Stimulated activated effector memory CD8-positive, alpha-beta T cell treated with anti-CD3 and anti-CD28 coated beads, Interleukin-12 subunit alpha, Interleukin-12 subunit beta, amount 100 ng/mL, for 72 hours (primary cell): ENCODE results near the gene IPO4.

ENCODE experiments used
- ATAC-seq: fragments of 150-1000 bp; cut with Tn5 transposase; 2 replicates; pipeline ENCODE4 v1.10.0; 2021
- DNase-seq, 2 donors: peaks; one replicate each; pipeline ENCODE4 v3.0.0; 2021 to 2022; ENCODE audit warnings: low spot score in 2 of 2
- H3K27ac Mint-ChIP-seq: one replicate; pipeline ENCODE4 v1.8.0; 2022; ENCODE audit warnings: mild to moderate bottlenecking, mixed read lengths
- H3K36me3 Mint-ChIP-seq: one replicate; pipeline ENCODE4 v1.8.0; 2022; ENCODE audit warnings: mild to moderate bottlenecking, mixed read lengths
- H3K4me1 Mint-ChIP-seq: one replicate; pipeline ENCODE4 v1.8.0; 2022; ENCODE audit warnings: mixed read lengths
- H3K4me3 Mint-ChIP-seq: one replicate; pipeline ENCODE4 v1.8.0; 2022; ENCODE audit warnings: mild to moderate bottlenecking, mixed read lengths
- H3K9me3 Mint-ChIP-seq: one replicate; pipeline ENCODE4 v1.8.0; 2022; ENCODE audit warnings: mixed read lengths

IPO4 gene

GRCh38 chr14:24187539-24187915 lies 1.1 kb downstream of the IPO4 start:
- DNase-seq (no peak), ATAC-seq (no peak)
- H3K4me1 Mint-ChIP-seq: peaks cover 45% of the 10 kb centered on the region
- no peaks in the 10 kb centered on the region for H3K9me3 Mint-ChIP-seq
- peaks cover 80% of the 10 kb centered on the region for H3K36me3 Mint-ChIP-seq
- peak overlapping the region; percentile 80 for H3K27ac Mint-ChIP-seq
- H3K4me3 Mint-ChIP-seq: peak overlapping the region; percentile 84

- DNase-seq (no peak), ATAC-seq (no peak)
- Mint-ChIP-seq H3K9me3 (no peaks in the 10 kb centered on the region), H3K4me1 (peaks cover 44% of the 10 kb centered on the region), H3K27ac (peak overlapping the region; percentile 80), H3K36me3 (peaks cover 79% of the 10 kb centered on the region), H3K4me3 (peak overlapping the region; percentile 84)
Observed at GRCh38 chr14:24186831-24187538, 1.6 kb downstream of the IPO4 start.

- ATAC-seq (no peak), DNase-seq (no peak)
- Mint-ChIP-seq H3K9me3 (no peaks in the 10 kb centered on the region), H3K27ac (peak overlapping the region; percentile 64), H3K36me3 (peaks cover 79% of the 10 kb centered on the region), H3K4me1 (peaks cover 42% of the 10 kb centered on the region), H3K4me3 (no peak overlapping the region)
Observed at GRCh38 chr14:24185741-24186140, 2.9 kb downstream of the IPO4 start.

GRCh38 chr14:24185026-24185425 lies 3.6 kb downstream of the IPO4 start:
- peaks cover 44% of the 10 kb centered on the region for H3K4me1 Mint-ChIP-seq

DNA sequence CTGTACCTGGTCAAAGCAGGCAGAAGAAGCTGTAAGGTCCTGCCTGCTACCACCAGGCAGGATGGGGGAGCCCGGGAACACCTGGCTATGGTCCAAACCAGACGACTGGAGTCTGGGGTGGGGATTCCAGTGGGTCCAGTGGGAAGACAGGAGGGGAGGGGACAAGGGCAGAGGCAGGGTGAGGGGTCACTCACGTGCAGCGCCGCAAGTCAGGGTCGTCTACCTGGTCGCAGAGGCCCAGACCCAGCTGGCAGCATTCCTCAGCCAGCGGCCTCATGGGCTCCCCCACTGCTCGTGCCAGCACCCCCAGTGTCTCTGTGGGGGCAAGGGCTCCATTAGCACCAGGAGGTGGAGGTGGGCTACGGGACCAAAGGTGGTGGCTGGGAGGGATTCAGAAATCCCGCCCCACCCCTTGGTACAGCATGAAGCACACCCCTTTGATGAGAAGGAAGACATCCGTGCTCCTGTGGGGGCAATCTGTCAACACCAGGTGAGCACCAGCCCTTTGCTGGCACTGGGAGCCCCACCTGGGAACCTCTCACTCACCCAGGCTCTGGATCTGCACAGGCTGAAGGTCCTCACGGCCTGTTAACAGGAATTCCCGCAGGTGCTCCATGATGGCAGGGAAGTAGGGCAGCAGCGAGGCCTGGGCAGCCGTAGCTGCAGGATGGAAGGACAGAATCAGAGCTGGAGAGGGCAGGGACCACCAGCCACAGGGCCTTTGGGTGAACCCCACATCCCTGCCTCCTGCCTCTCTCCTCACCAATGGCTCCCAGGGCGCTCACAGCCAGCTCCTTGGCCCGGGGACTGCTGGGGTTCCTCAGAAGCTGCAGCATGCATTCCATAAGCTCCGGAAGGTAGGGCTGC lies 4.3 kb downstream of the IPO4 start:
- H3K36me3 Mint-ChIP-seq: peaks cover 87% of the 10 kb centered on the region

More at GRCh38 chr14:24185026-24185425, 3.6 kb downstream of the IPO4 start:
- Mint-ChIP-seq H3K9me3 (no peaks in the 10 kb centered on the region), H3K4me3 (no peak overlapping the region), H3K36me3 (peaks cover 80% of the 10 kb centered on the region), H3K27ac (peak overlapping the region; percentile 64)
- ATAC-seq (no peak), DNase-seq (no peak)

DNA sequence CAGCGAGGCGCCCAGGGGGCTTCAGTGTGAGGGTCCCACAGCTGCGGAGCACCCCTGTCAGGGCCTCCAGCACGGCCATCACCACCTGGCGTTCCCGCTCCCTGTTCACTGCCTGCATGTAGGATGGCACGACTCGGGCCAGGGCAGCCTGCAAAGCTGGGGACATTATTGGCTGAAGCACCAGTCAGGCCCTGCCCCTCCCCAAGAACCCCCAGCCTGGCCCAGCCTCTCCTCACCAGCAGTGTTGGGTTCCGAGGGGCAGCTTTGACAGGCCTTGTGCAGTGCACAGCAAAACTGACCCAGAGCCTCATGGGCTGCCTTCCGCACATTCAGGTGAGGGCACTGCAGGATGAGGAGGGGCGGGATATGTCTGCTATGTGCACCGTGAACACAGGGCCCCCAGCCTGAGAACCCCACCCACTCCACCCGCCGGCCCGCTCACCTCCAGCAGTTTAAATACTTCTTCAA lies 5.6 kb downstream of the IPO4 start:
- Mint-ChIP-seq H3K9me3 (no peaks in the 10 kb centered on the region), H3K4me1 (peaks cover 42% of the 10 kb centered on the region), H3K36me3 (peaks cover 90% of the 10 kb centered on the region), H3K27ac (peak overlapping the region; percentile 84), H3K4me3 (no peak overlapping the region)
- ATAC-seq (no peak), DNase-seq (no peak)

More for the DNA sequence above, 4.3 kb downstream of the IPO4 start:
- no peak overlapping the region for H3K4me3 Mint-ChIP-seq
- H3K4me1 Mint-ChIP-seq: peaks cover 43% of the 10 kb centered on the region
- no peaks in the 10 kb centered on the region for H3K9me3 Mint-ChIP-seq
- no peak for ATAC-seq
- H3K27ac Mint-ChIP-seq: peak overlapping the region; percentile 64
- DNase-seq: no peak

- Mint-ChIP-seq H3K36me3 (peaks cover 90% of the 10 kb centered on the region), H3K27ac (peak overlapping the region; percentile 84), H3K9me3 (no peaks in the 10 kb centered on the region), H3K4me1 (peaks cover 34% of the 10 kb centered on the region), H3K4me3 (no peak overlapping the region)
- ATAC-seq (no peak), DNase-seq (no peak)
Observed at GRCh38 chr14:24182110-24182882, 6.3 kb downstream of the IPO4 start.

DNA sequence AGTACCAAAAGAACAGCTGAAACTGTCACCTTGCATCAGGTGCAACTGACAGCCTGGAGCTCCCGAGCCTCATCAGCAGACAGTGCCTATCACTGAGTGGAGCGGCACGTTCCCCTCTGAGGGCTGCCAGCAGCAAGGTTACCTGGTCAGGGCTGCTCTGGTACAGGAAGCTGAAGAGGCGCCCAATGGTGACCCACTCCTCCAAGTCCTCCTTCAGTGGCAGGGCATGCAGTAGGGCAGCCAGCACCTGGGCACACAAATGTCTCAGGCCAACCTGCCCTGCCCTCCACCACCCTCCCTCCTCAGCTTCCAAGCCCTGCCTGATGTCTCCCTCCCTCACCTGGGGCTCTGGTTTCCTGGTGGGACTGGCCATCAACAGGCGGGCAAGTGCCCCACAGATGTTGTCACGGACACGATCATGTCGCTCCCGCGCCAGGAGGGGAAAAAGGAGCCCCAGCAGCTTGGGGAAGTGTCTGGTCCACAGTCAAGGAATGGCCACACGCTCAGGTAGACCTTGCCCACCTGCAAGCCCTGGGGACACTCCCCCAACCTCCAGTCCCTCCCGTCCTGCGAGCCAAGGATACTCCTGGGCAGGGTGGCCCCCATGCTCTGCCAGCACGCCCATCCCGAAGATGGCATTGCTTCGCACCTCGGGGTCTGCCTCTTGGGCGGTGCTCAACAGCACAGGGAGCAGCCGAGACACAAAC lies 7.1 kb downstream of the IPO4 start:
- H3K4me1 Mint-ChIP-seq: peaks cover 29% of the 10 kb centered on the region
- DNase-seq (no peak), ATAC-seq (no peak)
- no peaks in the 10 kb centered on the region for H3K9me3 Mint-ChIP-seq
- H3K4me3 Mint-ChIP-seq: no peak overlapping the region
- peaks cover 93% of the 10 kb centered on the region for H3K36me3 Mint-ChIP-seq
- peak overlapping the region; percentile 85 for H3K27ac Mint-ChIP-seq

DNA sequence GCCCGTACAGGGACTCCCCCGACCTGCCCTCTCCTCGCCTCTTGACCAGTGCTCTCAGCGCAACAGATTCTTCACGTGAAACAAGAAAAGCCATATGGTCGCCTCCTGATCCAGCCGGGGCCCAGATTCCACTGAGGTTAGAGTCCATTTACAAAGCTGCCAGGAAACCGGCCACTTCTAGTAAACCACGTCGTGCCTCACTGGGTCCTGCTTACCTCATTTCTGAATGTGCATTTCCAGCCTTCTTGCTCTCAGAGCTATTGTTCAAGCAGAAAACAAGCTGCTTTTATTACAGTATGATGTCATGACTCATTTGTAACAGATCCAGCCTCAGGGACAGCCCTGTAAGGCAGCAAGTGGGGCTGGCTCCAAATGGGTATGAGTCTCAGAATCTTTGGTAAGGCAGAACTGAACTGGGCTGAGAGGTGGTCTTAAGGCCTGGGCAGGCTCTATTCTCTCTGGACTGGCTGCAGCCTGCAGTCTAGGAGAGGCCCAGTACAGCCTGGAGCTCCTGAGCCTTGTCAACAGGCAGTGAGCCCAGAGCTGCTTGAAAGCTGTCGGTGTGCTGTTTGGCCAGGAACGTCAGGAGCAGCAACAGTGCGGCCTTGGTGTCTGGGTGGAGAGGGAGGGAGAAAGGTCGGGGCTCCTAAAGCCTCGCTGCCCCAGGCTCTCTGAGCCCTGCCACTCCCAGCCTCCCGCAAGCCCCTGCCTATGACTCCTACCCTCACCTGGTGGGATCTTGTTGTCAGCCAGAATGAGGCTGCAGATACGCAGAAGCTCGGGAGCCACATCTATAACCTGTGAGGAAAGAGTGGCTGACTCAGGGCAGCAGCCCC lies 8.4 kb downstream of the IPO4 start:
- H3K4me3 Mint-ChIP-seq: no peak overlapping the region
- H3K4me1 Mint-ChIP-seq: peaks cover 25% of the 10 kb centered on the region
- DNase-seq (no peak), ATAC-seq (peak; percentile 27)
- no peaks in the 10 kb centered on the region for H3K9me3 Mint-ChIP-seq
- H3K27ac Mint-ChIP-seq: peak overlapping the region; percentile 85
- peaks cover 98% of the 10 kb centered on the region for H3K36me3 Mint-ChIP-seq

- DNase-seq (no peak), ATAC-seq (peak; percentile 2)
- Mint-ChIP-seq H3K36me3 (peaks cover 98% of the 10 kb centered on the region), H3K27ac (peak overlapping the region; percentile 85), H3K4me3 (no peak overlapping the region), H3K4me1 (peaks cover 32% of the 10 kb centered on the region), H3K9me3 (no peaks in the 10 kb centered on the region)
Observed at GRCh38 chr14:24179294-24179960, 9.2 kb downstream of the IPO4 start.

DNA sequence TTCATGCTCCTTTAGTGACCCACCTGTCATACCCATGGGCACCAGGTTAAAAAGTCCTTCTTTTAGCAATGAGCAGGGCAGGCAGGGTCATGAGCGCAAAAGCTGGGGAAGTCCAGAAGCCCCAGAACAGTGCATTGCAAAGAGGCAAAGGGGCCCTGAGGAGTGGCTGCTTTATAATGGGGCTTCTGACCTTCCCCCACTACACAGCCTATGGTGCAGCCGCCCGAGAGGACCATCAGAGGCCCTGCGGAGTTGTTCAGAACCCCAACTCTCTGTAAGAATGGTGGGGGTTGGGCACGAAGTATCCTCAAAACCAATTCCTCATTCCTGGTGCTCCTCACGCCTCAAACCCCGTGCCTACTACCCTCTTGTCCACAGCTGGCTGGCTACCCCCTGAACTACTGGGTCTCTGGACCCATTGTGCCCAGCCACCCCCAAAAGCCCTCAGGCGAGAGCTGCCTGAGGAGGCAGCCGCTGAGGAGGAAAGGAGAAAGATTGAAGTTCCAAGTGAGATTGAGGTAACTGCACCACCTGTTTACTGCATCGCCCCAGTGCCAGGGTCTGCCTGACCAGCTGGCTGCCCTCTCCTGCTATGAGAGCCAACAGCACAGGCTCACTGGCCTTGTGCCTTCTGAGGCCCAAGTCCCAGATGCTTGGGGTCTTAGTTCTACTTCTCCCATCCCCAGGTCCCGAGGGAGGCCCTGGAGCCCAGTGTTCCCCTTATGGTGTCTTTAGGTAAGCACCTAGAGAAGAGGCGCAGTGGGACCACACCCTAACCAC lies 10.0 kb downstream of the IPO4 start:
- no peaks in the 10 kb centered on the region for H3K9me3 Mint-ChIP-seq
- H3K27ac Mint-ChIP-seq: peak overlapping the region; percentile 85
- no peak overlapping the region for H3K4me3 Mint-ChIP-seq
- peaks cover 34% of the 10 kb centered on the region for H3K4me1 Mint-ChIP-seq
- peaks cover 98% of the 10 kb centered on the region for H3K36me3 Mint-ChIP-seq
- DNase-seq (no peak), ATAC-seq (no peak)

- Mint-ChIP-seq H3K4me1 (peaks cover 41% of the 10 kb centered on the region), H3K4me3 (no peak overlapping the region), H3K9me3 (no peaks in the 10 kb centered on the region), H3K36me3 (peaks cover 98% of the 10 kb centered on the region), H3K27ac (no peak overlapping the region)
- DNase-seq (no peak), ATAC-seq (no peak)
Observed at GRCh38 chr14:24177891-24178290, 10.7 kb downstream of the IPO4 start.
